GM12873 (cell line): ENCODE results near the gene GALNT9.

Experiments
- CTCF ChIP-seq: IDR thresholded peaks from 2 replicates; pipeline ENCODE4 v1.5.1; 2012; ENCODE audit warnings: low read depth, mild to moderate bottlenecking, moderate library complexity, low read length, control low read depth; ENCODE audit not compliant: insufficient read depth; ENCODE audit errors: missing control alignments

Gene GALNT9

DNA sequence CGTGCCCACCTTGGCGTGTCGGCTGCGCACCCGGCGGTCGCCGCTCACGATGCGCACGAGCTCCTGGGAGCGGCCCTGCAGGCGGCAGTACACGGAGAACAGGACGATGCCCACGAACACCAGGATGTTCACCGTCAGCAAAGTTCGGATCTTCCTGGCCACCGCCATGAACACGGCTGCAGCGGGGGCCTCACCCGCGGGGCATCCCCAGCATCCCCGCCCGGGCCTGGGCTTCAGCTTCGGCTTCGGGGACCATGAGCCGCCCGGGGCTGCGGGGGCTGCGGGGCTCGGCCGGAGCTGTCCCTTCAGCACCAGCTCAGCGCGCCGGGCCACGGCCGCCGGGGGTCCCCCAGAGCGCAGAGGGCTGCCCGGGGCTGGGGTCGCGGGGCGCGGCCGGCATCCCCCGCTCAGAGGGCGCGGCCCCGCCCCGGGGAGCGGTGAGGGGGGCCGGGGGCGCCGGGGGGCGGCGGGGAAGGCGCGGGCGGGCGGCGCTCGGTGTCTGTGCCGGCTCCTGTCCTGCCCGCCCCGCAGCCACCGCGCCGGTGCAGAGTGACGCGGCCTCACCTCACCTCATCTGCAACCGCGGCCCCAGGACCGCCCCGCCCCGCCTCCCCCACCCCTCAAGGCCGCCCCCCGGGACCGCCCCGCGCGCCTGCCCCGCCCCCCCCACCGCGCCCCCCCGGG, at the start of gene GALNT9:
Gene GALNT9, minus strand, starts transcription at position 554 of the 684 bp plus-strand sequence. Its CDS starts 386 bp downstream, at position 168.
- TF ChIP-seq CTCF, result no peak

GRCh38 chr12:132377147-132377546, 47.8 kb upstream of the GALNT9 start:
- TF ChIP-seq CTCF, result no peak

DNA sequence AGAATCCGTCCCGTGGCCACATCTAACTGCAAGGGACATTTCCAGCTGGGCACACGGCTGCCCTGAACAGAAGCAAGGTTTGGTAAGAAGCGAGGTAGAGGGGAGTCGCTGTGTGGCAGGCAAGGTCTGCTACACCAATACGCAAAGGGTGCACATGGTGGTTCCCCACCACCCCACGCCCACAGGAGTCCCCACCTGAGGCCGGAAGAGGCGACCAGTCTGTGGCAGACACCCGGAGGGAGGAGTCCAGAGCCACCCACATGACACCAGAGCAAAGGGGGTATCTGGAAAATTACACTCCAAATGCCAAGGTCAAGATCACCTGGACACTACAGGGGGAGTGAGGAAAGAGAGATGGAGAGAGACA, 47.1 kb upstream of the GALNT9 start:
- no peak for TF ChIP-seq CTCF

GRCh38 chr12:132375747-132376463, 46.5 kb upstream of the GALNT9 start:
- TF ChIP-seq CTCF, result no peak

DNA sequence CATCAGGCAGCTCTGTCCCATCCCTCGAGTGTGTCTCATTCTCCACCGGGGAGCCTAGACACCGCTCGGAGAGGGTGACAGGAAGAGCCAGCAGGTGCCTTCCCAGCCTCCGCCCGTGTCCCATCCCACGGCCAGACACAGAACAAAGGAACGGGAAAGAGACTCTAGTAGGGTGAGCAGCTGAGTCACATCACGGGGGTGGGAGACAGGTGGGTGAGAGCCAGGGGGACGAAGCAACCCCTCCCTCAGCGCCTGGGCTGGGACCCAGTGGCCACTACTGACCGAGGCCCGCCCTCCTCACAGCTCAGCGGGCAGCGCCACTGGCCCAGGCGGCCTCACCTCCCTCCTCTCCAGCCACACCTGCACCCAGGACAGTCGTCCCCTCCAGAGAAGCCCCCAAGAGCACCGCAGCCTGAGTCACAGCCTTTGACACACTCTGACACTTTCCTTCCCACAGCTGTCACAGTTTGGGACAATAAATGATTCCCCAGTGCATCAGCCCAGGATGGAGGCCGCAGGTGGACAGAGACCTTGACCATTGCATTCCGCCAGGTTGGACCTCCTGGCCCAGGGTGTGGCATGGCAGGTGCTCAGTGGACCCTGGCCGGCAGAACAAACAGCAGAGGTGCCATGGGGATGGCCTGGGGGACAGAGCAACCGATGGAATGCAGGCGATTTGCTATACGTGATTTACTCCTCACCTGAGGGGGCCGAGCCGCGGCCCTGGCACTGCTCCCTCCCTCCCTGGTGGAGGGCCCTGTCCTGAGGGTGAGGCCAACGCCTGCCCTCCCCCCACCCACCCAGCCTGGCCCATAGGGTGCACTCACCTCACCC, 45.4 kb upstream of the GALNT9 start:
- TF ChIP-seq CTCF, result no peak

GRCh38 chr12:132373901-132374611, 44.7 kb upstream of the GALNT9 start:
- no peak for TF ChIP-seq CTCF

GRCh38 chr12:132367852-132368251, 38.5 kb upstream of the GALNT9 start:
- no peak for TF ChIP-seq CTCF
